Body of pancreas (tissue), 4 donors: Measurements from ENCODE around the gene SEZ6L. TPM values are rescaled to one million over a fixed set of nuclear protein-coding genes. Genes with fewer than 3 reads are reported as not detected.

ENCODE experiments used
- ATAC-seq: fragments of 150-250 bp; one replicate; pipeline ENCODE4 v1.9.1; 2016
- DNase-seq, 4 donors: peaks; one replicate each; pipeline ENCODE4 v3.0.0-alpha.2; 2019
- H3K27ac ChIP-seq, 4 donors: fragments of 200-600 bp; sonication (generic); 1 replicate in 3 of 4; 2 replicates in 1 of 4; pipeline versions ENCODE4 v1.5.1 to v1.6.1; 2016 to 2019; ENCODE audit warnings: mild to moderate bottlenecking in 1 of 4, mixed read lengths in 1 of 4, moderate library complexity in 1 of 4
- H3K27me3 ChIP-seq, 2 donors: fragments of 200-600 bp; sonication (generic); one replicate each; pipeline ENCODE4 v1.6.0; 2016; ENCODE audit warnings: mild to moderate bottlenecking in 1 of 2
- H3K36me3 ChIP-seq, 2 donors: fragments of 200-600 bp; sonication (generic); replicated peaks in 1 of 2; 2 replicates each; pipeline ENCODE4 v1.5.1; 2016; ENCODE audit warnings: low read depth in 2 of 2; ENCODE audit not compliant: insufficient read depth in 1 of 2
- H3K4me1 ChIP-seq: fragments of 200-600 bp; sonication (generic); one replicate; pipeline ENCODE4 v1.6.0; 2016
- H3K4me3 ChIP-seq, 2 donors: fragments of 200-600 bp; sonication (generic); 1 replicate in 1 of 2; 2 replicates in 1 of 2; pipeline ENCODE4 v1.5.1; 2016 to 2019
- H3K9me3 ChIP-seq, 3 donors: fragments of 200-600 bp; sonication (generic); 1 replicate in 2 of 3; 2 replicates in 1 of 3; pipeline ENCODE4 v1.5.1; 2016
- CTCF ChIP-seq, 7 experiments: fragments of 450-650 bp in 4 of 7; fragments of 200-600 bp in 3 of 7; sonication (generic) in 3 of 7; IDR thresholded peaks; one replicate each; pipeline ENCODE4 v1.5.1; 2016 to 2019; ENCODE audit warnings: antibody characterized with exemption in 7 of 7
- POLR2A ChIP-seq, 3 donors: fragments of 450-650 bp; IDR thresholded peaks; one replicate each; pipeline ENCODE4 v1.6.1; 2016; ENCODE audit warnings: antibody characterized with exemption in 3 of 3, mild to moderate bottlenecking in 2 of 3
- WGBS, 2 donors: methylation state at CpG; one replicate each; pipeline ENCODE4 v1.1.5; 2017; 5-methylcytosine and 5-hydroxymethylcytosine counted together
- intact Hi-C: fragments of 100-400 bp; cut with DNase I; formaldehyde crosslinking; loops from one replicate; pipeline ENCODE4 v1.15.1; 2023
- total RNA-seq, 2 donors: library from RNA; depleted of rRNA; stranded (reverse); fragments of >200 nt; gene quantifications; one replicate each; pipeline ENCODE4 v1.1.0, GENCODE V29; 2016

The SEZ6L gene
- total RNA-seq, 2 donors from 2014 or later, result 0.33 to 0.52 TPM

- Histone ChIP-seq H3K4me3 (no peak overlapping the region), H3K36me3 (no peaks in the 10 kb centered on the region), H3K4me1 (no peaks in the 10 kb centered on the region), H3K27me3 (no peaks in the 10 kb centered on the region), H3K27ac (no peak overlapping the region), H3K9me3 (no peaks in the 10 kb centered on the region)
- DNase-seq (no peak), ATAC-seq (no peak)
- WGBS, 2 donors, result 35 to 48% methylated on average over 4 of the region's 4 CpGs
- no peak for TF ChIP-seq CTCF (IDR thresholded peaks at IDR 0.05)
- TF ChIP-seq POLR2A (IDR thresholded peaks at IDR 0.05), result no peak
- intact Hi-C loops, result no loop called here
Observed at GRCh38 chr22:26302726-26303125, 133.5 kb downstream of the SEZ6L start.

GRCh38 chr22:26303475-26303874 is 134.2 kb downstream of the SEZ6L start:
- no peak for ATAC-seq
- Histone ChIP-seq H3K4me1 (no peaks in the 10 kb centered on the region), H3K27ac (no peak overlapping the region), H3K4me3 (no peak overlapping the region), H3K9me3 (no peaks in the 10 kb centered on the region), H3K36me3 (no peaks in the 10 kb centered on the region), H3K27me3 (no peaks in the 10 kb centered on the region)
- intact Hi-C loops, result no loop called here
- no peak for TF ChIP-seq POLR2A (IDR thresholded peaks at IDR 0.05)
- no peak for TF ChIP-seq CTCF (IDR thresholded peaks at IDR 0.05)
- WGBS, 2 donors, result 20 to 21% methylated on average over 4 of the region's 4 CpGs
- no peak for DNase-seq

GRCh38 chr22:26304730-26305129 is 135.5 kb downstream of the SEZ6L start:
- TF ChIP-seq POLR2A (IDR thresholded peaks at IDR 0.05) (no peak), CTCF (IDR thresholded peaks at IDR 0.05) (no peak)
- intact Hi-C loops, result no loop called here
- WGBS, 2 donors, result 53 to 71% methylated on average over 3 of the region's 3 CpGs

GRCh38 chr22:26308467-26308866 is 139.2 kb downstream of the SEZ6L start:
- TF ChIP-seq POLR2A (IDR thresholded peaks at IDR 0.05), result no peak
- TF ChIP-seq CTCF (IDR thresholded peaks at IDR 0.05), result no peak
- no peaks in the 10 kb centered on the region for H3K4me1 ChIP-seq
- intact Hi-C loops, result no loop called here
- no peaks in the 10 kb centered on the region for H3K9me3 ChIP-seq
- ATAC-seq (no peak), DNase-seq (no peak)
- H3K36me3 ChIP-seq, result no peaks in the 10 kb centered on the region
- 42 to 63% methylated on average over 3 of the region's 3 CpGs for WGBS, 2 donors
- no peak overlapping the region for H3K4me3 ChIP-seq
- no peak overlapping the region for H3K27ac ChIP-seq
- H3K27me3 ChIP-seq, result no peaks in the 10 kb centered on the region

More at GRCh38 chr22:26304730-26305129, 135.5 kb downstream of the SEZ6L start:
- Histone ChIP-seq H3K36me3 (no peaks in the 10 kb centered on the region), H3K27me3 (no peaks in the 10 kb centered on the region), H3K4me1 (no peaks in the 10 kb centered on the region), H3K27ac (no peak overlapping the region), H3K4me3 (no peak overlapping the region), H3K9me3 (no peaks in the 10 kb centered on the region)
- ATAC-seq (no peak), DNase-seq (no peak)

GRCh38 chr22:26310616-26311015 is 141.4 kb downstream of the SEZ6L start:
- Histone ChIP-seq H3K9me3 (no peaks in the 10 kb centered on the region), H3K27ac (no peak overlapping the region), H3K36me3 (no peaks in the 10 kb centered on the region), H3K27me3 (no peaks in the 10 kb centered on the region), H3K4me3 (no peak overlapping the region), H3K4me1 (no peaks in the 10 kb centered on the region)
- DNase-seq (no peak), ATAC-seq (no peak)
- 81 to 91% methylated on average over 12 to 13 of the region's 13 CpGs for WGBS, 2 donors
- intact Hi-C loops, result no loop called here
- TF ChIP-seq POLR2A (IDR thresholded peaks at IDR 0.05) (no peak), CTCF (IDR thresholded peaks at IDR 0.05) (no peak)
